ENCODE measurements around the gene IRF8. TPM values are rescaled to one million over a fixed set of nuclear protein-coding genes. Genes with fewer than 3 reads are reported as not detected.

The IRF8 gene
- total and polyA plus RNA-seq, 2 of the 13 experiments (the other 11 are each of a cell fraction or from before 2014, with no cell fraction given) = not detected

DNA sequence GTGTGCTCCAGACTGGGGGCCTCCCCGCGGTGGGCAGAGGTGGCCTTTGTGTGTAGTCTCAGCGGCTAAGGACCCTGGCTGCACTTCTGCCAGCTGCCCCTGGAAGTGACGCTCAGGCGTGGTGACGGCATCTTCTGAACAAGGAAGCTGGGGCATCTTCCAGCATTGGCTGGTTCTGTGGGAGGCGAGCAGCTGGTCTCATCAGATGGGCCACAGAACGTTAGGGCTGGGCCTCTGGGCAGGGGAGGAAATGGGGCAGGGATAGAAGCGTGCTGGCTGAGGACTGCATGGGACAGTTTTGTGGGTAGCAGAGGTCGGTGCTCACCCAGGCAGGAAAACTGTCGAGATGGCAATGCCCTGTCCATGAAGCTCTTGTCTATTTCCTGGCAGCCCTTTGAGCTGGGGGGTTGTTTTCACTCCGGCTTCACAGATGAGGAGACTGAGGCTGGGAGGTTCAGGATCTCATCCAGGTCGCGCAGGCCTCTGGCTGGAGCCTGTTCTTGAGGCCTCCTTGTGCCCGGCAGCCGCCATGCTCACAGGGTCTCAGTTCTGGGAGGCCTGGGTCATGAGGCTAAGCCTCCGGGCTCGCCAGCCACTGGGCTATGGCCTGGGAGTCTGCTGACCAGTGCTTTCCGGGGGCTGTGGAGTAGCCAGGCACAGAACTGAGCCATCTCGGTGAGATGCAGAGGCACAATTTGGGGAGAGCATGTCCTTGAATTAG, 16.3 kb downstream of the IRF8 start:
- Histone ChIP-seq H3K27ac (ENCODE audit: extremely low read length, insufficient read depth, low read length) (no peak overlapping the region), H3K27me3 (ENCODE audit: control insufficient read depth in 1 of 2, insufficient read depth in 2 of 2, low read length in 2 of 2) (peaks cover 3 to 32% of the 10 kb centered on the region in 2 experiments; a peak in 4 of 5 replicates), H3K9me3 (ENCODE audit: low read length) (no peaks in the 10 kb centered on the region), H3K4me1 (ENCODE audit: insufficient read depth, low read length) (peaks cover 15% of the 10 kb centered on the region), H3K4me3 (replicated peaks in 1 of 3; ENCODE audit: insufficient read depth in 1 of 3, low read depth in 2 of 3, low read length in 3 of 3) (no peak overlapping the region), H4K20me1 (ENCODE audit: insufficient read depth, low read length) (no peaks in the 10 kb centered on the region), H3K79me2 (ENCODE audit: insufficient read depth, low read length) (no peaks in the 10 kb centered on the region), H2AFZ (ENCODE audit: low read length) (no peak overlapping the region), H3K9ac (ENCODE audit: insufficient read depth, low read depth, low read length) (no peak overlapping the region), H3K4me2 (ENCODE audit: low read depth, low read length) (no peak overlapping the region), H3K36me3 (replicated peaks in 1 of 2; ENCODE audit: control insufficient read depth in 1 of 2, insufficient read depth in 2 of 2, low read length in 2 of 2) (no peaks in the 10 kb centered on the region)
- in situ Hi-C loops (cut with HindIII; ENCODE audit: extremely low pct_ligation_motif_present, low pct_unique_long_range_greater_than_20kb) = no loop called here
- intact Hi-C loops (cut with micrococcal nuclease; ENCODE audit: unreplicated experiment) = no loop called here
- DNase-seq (ENCODE audit: low spot score) = no peak
- FAIRE-seq = no peak
- TF ChIP-seq ZNF280D (CRISPR knock-in tag; IDR thresholded peaks at IDR 0.05) (no peak), ESRRA (CRISPR knock-in tag; IDR thresholded peaks at IDR 0.05; ENCODE audit: low read depth) (0 out of 2 replicates have a peak, but pooled peaks have one; percentile 2), RXRA (CRISPR knock-in tag; IDR thresholded peaks at IDR 0.05) (no peak)
- WGBS (ENCODE audit: low lambda C conversion rate) = 68% methylated on average over 13 of the region's 20 CpGs
- ATAC-seq = peak; percentile 12; the same call in 2 of the 3 replicates
- ChIA-PET POLR2A (no interaction called here), CTCF (ENCODE audit: low intra/inter-chr PET ratio, low total read pairs) (no interaction called here)
- BruUV-seq (replicated peaks) = no TSS peak

Data from HepG2 (cell line).